Hematopoietic multipotent progenitor cell (in vitro differentiated cells): ENCODE results near the gene UBQLN2. TPM values are rescaled to one million over a fixed set of nuclear protein-coding genes. Genes with fewer than 3 reads are reported as not detected.

Experiments
- total RNA-seq: library from RNA; depleted of rRNA; stranded (reverse); fragments of >200 nt; gene quantifications from one replicate; pipeline ENCODE4 v1.2.3, GENCODE V29; 2012

Gene UBQLN2
- total RNA-seq, 1 donor, result 12.7 TPM

Other genes with a start within 250 kb of the UBQLN2 start
- gene NBDY, start 165.6 kb downstream of the UBQLN2 start, total RNA-seq, result 4.6 TPM